ENCODE results near the gene CEP120.
"Not testable (repeated sequence)": the region's sequence is repeated elsewhere in the genome, so short reads cannot be mapped to it uniquely, and the experiment has no call there.

Gene CEP120

GRCh38 chr5:123439709-123440108, 16.5 kb upstream of the CEP120 start:
- no peak for DNase-seq (ENCODE audit: low read depth in 2 of 3, low spot score in 1 of 3)

GRCh38 chr5:123438902-123439301, 15.7 kb upstream of the CEP120 start:
- no peak for DNase-seq (ENCODE audit: low read depth in 2 of 3, low spot score in 1 of 3)

- DNase-seq (ENCODE audit: low read depth in 2 of 3, low spot score in 1 of 3), result no peak
Measured at GRCh38 chr5:123438244-123438643, 15.0 kb upstream of the CEP120 start.

- no peak for DNase-seq (ENCODE audit: low read depth in 2 of 3, low spot score in 1 of 3)
Measured at GRCh38 chr5:123436201-123436600, 13.0 kb upstream of the CEP120 start.

- DNase-seq (ENCODE audit: low read depth in 2 of 3, low spot score in 1 of 3), result no peak
Measured at GRCh38 chr5:123434796-123435195, 11.6 kb upstream of the CEP120 start.

DNA sequence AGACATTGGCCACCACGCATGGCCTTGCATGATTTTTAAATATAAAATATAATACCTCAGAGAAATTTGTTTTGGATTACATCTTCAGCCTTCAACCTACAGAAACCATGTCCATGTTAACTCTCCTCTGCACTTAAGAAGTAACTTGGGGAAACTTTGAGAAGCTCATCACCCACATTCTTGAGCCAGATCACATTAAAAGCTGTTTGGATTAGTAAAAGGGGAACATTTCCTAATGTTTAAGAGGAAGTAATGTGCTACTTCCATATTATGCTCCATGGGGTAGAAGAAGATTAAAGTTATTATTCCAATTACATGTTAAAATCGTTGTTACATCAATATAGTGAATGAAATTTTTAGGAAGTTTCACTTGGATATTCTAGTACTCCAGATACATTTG, 10.4 kb upstream of the CEP120 start:
- no peak for DNase-seq (ENCODE audit: low read depth in 2 of 3, low spot score in 1 of 3)

- not testable (repeated sequence) for DNase-seq (ENCODE audit: low read depth in 2 of 3, low spot score in 1 of 3)
Measured at GRCh38 chr5:123430441-123430840, 7.2 kb upstream of the CEP120 start.

DNA sequence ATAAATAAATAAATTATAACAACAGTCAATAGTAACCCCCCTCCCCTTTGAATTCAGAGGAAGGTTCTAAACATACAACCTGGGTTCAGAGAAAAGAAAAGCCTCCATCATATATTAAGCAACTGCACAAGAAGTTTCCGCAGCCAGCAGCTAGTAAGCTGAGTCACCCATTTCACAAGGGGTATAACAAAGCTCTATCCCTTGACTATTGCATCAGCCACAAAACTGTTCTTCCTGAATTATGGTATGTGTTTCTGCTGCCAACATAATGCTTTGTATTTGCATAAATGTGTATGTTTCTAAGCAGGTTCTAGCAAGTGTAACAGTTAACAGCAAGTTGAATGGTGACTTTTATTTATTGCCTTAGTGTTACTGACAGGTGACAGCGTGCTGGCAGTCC, 6.8 kb upstream of the CEP120 start:
- no peak for DNase-seq (ENCODE audit: low read depth in 2 of 3, low spot score in 1 of 3)

DNA sequence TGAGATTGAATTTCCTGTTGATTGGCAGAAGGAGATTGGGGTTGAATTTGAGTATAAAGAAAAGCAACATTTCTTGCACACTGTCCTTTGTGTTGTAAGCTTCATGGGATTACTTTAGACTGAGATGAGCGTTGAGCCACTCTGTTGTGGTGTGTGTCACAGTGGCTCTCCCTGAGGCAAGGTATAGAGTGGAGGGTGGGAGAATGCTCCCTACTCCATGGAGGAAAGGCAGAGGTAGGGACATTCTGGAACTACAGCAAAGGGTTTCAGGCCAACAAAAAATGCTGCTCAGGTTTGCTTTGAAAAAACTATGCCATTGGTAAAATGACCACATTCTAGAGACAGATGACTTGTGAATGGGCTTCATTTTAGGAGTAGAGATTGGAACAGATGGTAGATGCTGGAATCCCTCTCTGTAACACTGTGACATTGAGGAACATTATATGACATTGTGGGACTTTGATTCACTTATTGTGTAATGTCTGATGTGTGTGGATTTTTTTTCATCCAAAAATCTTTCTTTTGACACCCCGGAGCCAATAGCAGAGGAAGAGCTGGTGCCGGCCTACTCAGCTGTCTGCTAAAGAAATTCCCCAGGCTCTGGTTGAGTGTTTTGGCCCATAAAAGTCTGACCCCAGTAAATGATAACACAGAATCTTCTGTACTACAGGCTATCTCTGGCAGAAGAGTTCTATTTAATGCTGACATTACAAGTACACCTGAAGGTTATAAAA, 6.2 kb upstream of the CEP120 start:
- no peak for DNase-seq (ENCODE audit: low read depth in 2 of 3, low spot score in 1 of 3)

GRCh38 chr5:123428521-123429220, 5.5 kb upstream of the CEP120 start:
- no peak for DNase-seq (ENCODE audit: low read depth in 2 of 3, low spot score in 1 of 3)

DNA sequence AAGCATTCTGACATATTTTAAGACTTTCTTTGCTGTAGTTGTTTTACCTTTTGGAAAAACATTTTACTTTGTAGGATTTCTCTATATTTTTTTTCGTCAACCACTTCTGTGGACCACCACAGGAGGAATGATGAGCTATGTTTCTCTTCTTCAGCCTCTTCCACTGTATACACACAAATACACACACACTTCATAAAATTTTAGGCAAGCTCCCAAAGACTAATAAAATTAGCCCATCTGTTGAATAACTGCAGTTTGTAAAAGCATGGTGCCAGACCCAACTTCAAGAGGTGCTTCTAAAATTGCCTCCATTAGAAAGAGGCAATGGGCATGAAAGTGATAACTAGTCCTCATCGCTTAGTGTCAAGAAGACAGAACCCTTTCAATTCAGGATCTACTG, 4.1 kb upstream of the CEP120 start:
- no peak for DNase-seq (ENCODE audit: low read depth in 2 of 3, low spot score in 1 of 3)

GRCh38 chr5:123425431-123425830, 2.2 kb upstream of the CEP120 start:
- DNase-seq (ENCODE audit: low read depth in 2 of 3, low spot score in 1 of 3), result no peak

GRCh38 chr5:123422433-123423277, 548 bp downstream of the CEP120 start:
- DNase-seq (ENCODE audit: low read depth in 2 of 3, low spot score in 1 of 3), result peak in 2 of 3 donors; percentile 5 to 14

DNA sequence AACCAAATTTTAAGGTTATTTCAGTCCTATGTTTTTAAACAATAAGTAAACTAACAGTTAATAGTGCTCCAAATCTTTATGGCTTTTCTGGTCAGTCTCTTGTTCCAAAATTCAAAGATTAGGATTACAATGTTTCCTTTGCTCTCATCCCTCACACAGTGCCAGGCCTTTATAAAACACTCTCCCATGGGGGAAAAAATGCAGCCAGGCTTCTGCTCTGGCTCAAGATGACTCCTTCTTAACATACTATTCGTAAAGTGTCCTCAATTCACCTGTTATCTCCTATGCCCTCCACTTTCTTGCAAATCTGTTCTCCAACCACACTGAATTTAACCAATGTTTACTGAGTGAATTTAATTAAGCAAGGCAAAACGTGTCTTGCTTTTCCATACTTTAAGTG, 1.4 kb downstream of the CEP120 start:
- DNase-seq (ENCODE audit: low read depth in 2 of 3, low spot score in 1 of 3), result no peak

DNA sequence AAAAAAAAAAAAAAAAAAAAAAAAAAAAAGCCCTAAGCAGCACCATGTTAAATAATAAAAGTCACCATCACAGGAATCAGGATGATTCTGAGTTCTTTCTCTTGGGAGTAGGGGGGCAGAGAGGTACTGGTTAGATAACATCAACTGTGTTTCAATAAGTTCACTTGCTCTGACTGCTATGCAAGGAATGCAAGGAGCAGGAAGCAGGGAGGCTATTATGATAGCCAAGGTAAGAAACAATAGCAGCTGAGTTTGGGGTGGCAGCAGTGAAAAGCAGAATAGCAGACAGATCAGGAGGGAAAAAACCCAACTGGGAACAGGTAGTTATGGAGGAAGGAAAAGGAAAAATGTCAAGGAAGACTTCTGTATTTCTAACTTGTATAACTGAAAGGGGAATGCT, 8.2 kb downstream of the CEP120 start:
- DNase-seq (ENCODE audit: low read depth in 2 of 3, low spot score in 1 of 3), result no peak

GRCh38 chr5:123412206-123412605, 11.0 kb downstream of the CEP120 start:
- no peak for DNase-seq (ENCODE audit: low read depth in 2 of 3, low spot score in 1 of 3)

- DNase-seq (ENCODE audit: low read depth in 2 of 3, low spot score in 1 of 3), result not testable (repeated sequence)
Measured at GRCh38 chr5:123401999-123402398, 21.2 kb downstream of the CEP120 start.

- no peak for DNase-seq (ENCODE audit: low read depth in 2 of 3, low spot score in 1 of 3)
Measured at GRCh38 chr5:123401320-123401719, 21.9 kb downstream of the CEP120 start.

DNA sequence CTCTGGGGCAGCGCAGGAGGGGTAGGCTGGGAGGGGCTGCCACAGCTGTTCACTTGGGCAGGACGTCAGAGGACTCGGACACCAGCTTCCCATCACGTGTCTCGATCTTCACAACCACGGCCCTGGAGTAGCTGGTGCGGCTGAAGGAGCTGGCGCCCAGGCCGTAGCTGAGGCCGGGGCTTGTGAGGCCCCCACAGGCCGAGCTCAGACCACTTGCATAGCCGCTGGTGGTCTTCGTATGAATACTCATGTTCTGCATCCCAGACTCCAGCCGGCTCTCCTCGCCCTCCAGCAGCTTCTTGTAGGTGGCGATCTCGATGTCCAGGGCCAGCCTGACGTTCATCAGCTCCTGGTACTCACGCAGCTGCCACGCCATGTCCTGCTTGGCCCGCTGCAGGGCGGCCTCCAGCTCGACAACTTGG, 22.3 kb downstream of the CEP120 start:
- DNase-seq (ENCODE audit: low read depth in 2 of 3, low spot score in 1 of 3), result not testable (repeated sequence)

- DNase-seq (ENCODE audit: low read depth in 2 of 3, low spot score in 1 of 3), result no peak
Measured at GRCh38 chr5:123398058-123398733, 25.0 kb downstream of the CEP120 start.

- DNase-seq (ENCODE audit: low read depth in 2 of 3, low spot score in 1 of 3), result no peak
Measured at GRCh38 chr5:123397538-123397937, 25.7 kb downstream of the CEP120 start.

All from stimulated activated CD4-positive, alpha-beta T cell treated with anti-CD3 and anti-CD28 coated beads, Interleukin-12 subunit alpha, Interleukin-12 subunit beta, amount 100 ng/mL, for 48 hours (primary cell).